OCI-LY3 (cell line): ENCODE results near the gene RGS13.

Experiments
- CTCF ChIP-seq: fragments of 200-600, 300-600 bp; sonication (generic); IDR thresholded peaks from 2 replicates; pipeline ENCODE4 v1.5.1; 2014; ENCODE audit warnings: antibody characterized with exemption, low read length, low read depth
- EZH2phosphoT487 ChIP-seq: fragments of 200-600 bp; shearing (Covaris generic); IDR thresholded peaks from 2 replicates; pipeline ENCODE4 v1.6.1; 2018; ENCODE audit warnings: antibody characterized with exemption, mixed run types, low read depth

- TF ChIP-seq CTCF (no peak), EZH2phosphoT487 (no peak)
Observed at GRCh38 chr1:192592517-192592916, 43.4 kb upstream of the RGS13 start.
